ENCODE measurements around the gene SNRPB2.

The SNRPB2 gene

GRCh38 chr20:16758454-16759180 is 28.8 kb downstream of the SNRPB2 start:
- H3K27ac ChIP-seq (ENCODE audit: low read depth, low read length): no peak overlapping the region
- no peaks in the 10 kb centered on the region for H3K36me3 ChIP-seq (ENCODE audit: insufficient read depth, low read length)
- no peak overlapping the region for H3K4me3 ChIP-seq (ENCODE audit: low read depth, low read length)
- H3K4me1 ChIP-seq (ENCODE audit: control insufficient read depth, insufficient read depth, low read length, unreplicated experiment): no peaks in the 10 kb centered on the region
- no peaks in the 10 kb centered on the region for H3K79me2 ChIP-seq (ENCODE audit: control insufficient read depth, insufficient read depth, low read length, unreplicated experiment)
- no peak overlapping the region for H2AFZ ChIP-seq (ENCODE audit: low read length, unreplicated experiment)
- H3K27me3 ChIP-seq (ENCODE audit: insufficient read depth, low read length): peaks cover 45% of the 10 kb centered on the region

- Histone ChIP-seq H2AFZ (ENCODE audit: low read length, unreplicated experiment) (no peak overlapping the region), H3K27ac (ENCODE audit: low read depth, low read length) (no peak overlapping the region), H3K36me3 (ENCODE audit: insufficient read depth, low read length) (no peaks in the 10 kb centered on the region), H3K79me2 (ENCODE audit: control insufficient read depth, insufficient read depth, low read length, unreplicated experiment) (no peaks in the 10 kb centered on the region), H3K4me3 (ENCODE audit: low read depth, low read length) (no peak overlapping the region), H3K27me3 (ENCODE audit: insufficient read depth, low read length) (peaks cover 51% of the 10 kb centered on the region), H3K4me1 (ENCODE audit: control insufficient read depth, insufficient read depth, low read length, unreplicated experiment) (no peaks in the 10 kb centered on the region)
Measured at GRCh38 chr20:16759181-16759563, 29.3 kb downstream of the SNRPB2 start.

- H3K4me1 ChIP-seq (ENCODE audit: control insufficient read depth, insufficient read depth, low read length, unreplicated experiment): no peaks in the 10 kb centered on the region
Measured at GRCh38 chr20:16760431-16761304, 30.8 kb downstream of the SNRPB2 start.

GRCh38 chr20:16761305-16761829 is 31.5 kb downstream of the SNRPB2 start:
- Histone ChIP-seq H3K4me3 (ENCODE audit: low read depth, low read length) (no peak overlapping the region), H3K79me2 (ENCODE audit: control insufficient read depth, insufficient read depth, low read length, unreplicated experiment) (no peaks in the 10 kb centered on the region), H3K4me1 (ENCODE audit: control insufficient read depth, insufficient read depth, low read length, unreplicated experiment) (no peaks in the 10 kb centered on the region), H3K36me3 (ENCODE audit: insufficient read depth, low read length) (no peaks in the 10 kb centered on the region), H3K27ac (ENCODE audit: low read depth, low read length) (no peak overlapping the region), H2AFZ (ENCODE audit: low read length, unreplicated experiment) (no peak overlapping the region), H3K27me3 (ENCODE audit: insufficient read depth, low read length) (peaks cover 64% of the 10 kb centered on the region)

More at GRCh38 chr20:16760431-16761304, 30.8 kb downstream of the SNRPB2 start:
- H3K27me3 ChIP-seq (ENCODE audit: insufficient read depth, low read length): peaks cover 64% of the 10 kb centered on the region
- H3K4me3 ChIP-seq (ENCODE audit: low read depth, low read length): no peak overlapping the region
- H2AFZ ChIP-seq (ENCODE audit: low read length, unreplicated experiment): no peak overlapping the region
- no peak overlapping the region for H3K27ac ChIP-seq (ENCODE audit: low read depth, low read length)
- no peaks in the 10 kb centered on the region for H3K79me2 ChIP-seq (ENCODE audit: control insufficient read depth, insufficient read depth, low read length, unreplicated experiment)
- H3K36me3 ChIP-seq (ENCODE audit: insufficient read depth, low read length): no peaks in the 10 kb centered on the region

- Histone ChIP-seq H2AFZ (ENCODE audit: low read length, unreplicated experiment) (no peak overlapping the region), H3K4me3 (ENCODE audit: low read depth, low read length) (no peak overlapping the region), H3K27ac (ENCODE audit: low read depth, low read length) (no peak overlapping the region), H3K4me1 (ENCODE audit: control insufficient read depth, insufficient read depth, low read length, unreplicated experiment) (no peaks in the 10 kb centered on the region), H3K27me3 (ENCODE audit: insufficient read depth, low read length) (peaks cover 61% of the 10 kb centered on the region), H3K36me3 (ENCODE audit: insufficient read depth, low read length) (no peaks in the 10 kb centered on the region), H3K79me2 (ENCODE audit: control insufficient read depth, insufficient read depth, low read length, unreplicated experiment) (no peaks in the 10 kb centered on the region)
Measured at GRCh38 chr20:16764560-16764959, 34.7 kb downstream of the SNRPB2 start.

- Histone ChIP-seq H3K4me1 (ENCODE audit: control insufficient read depth, insufficient read depth, low read length, unreplicated experiment) (no peaks in the 10 kb centered on the region), H3K4me3 (ENCODE audit: low read depth, low read length) (no peak overlapping the region), H3K36me3 (ENCODE audit: insufficient read depth, low read length) (no peaks in the 10 kb centered on the region), H2AFZ (ENCODE audit: low read length, unreplicated experiment) (no peak overlapping the region), H3K27me3 (ENCODE audit: insufficient read depth, low read length) (peaks cover 20% of the 10 kb centered on the region), H3K79me2 (ENCODE audit: control insufficient read depth, insufficient read depth, low read length, unreplicated experiment) (no peaks in the 10 kb centered on the region), H3K27ac (ENCODE audit: low read depth, low read length) (no peak overlapping the region)
Measured at GRCh38 chr20:16771213-16771612, 41.4 kb downstream of the SNRPB2 start.

GRCh38 chr20:16775961-16776360 is 46.1 kb downstream of the SNRPB2 start:
- no peaks in the 10 kb centered on the region for H3K4me1 ChIP-seq (ENCODE audit: control insufficient read depth, insufficient read depth, low read length, unreplicated experiment)
- H3K27ac ChIP-seq (ENCODE audit: low read depth, low read length): no peak overlapping the region
- peaks cover 8% of the 10 kb centered on the region; the same call in 1 of the 2 replicates for H3K27me3 ChIP-seq (ENCODE audit: insufficient read depth, low read length)
- no peak overlapping the region for H3K4me3 ChIP-seq (ENCODE audit: low read depth, low read length)
- no peaks in the 10 kb centered on the region for H3K79me2 ChIP-seq (ENCODE audit: control insufficient read depth, insufficient read depth, low read length, unreplicated experiment)
- no peaks in the 10 kb centered on the region for H3K36me3 ChIP-seq (ENCODE audit: insufficient read depth, low read length)
- no peak overlapping the region for H2AFZ ChIP-seq (ENCODE audit: low read length, unreplicated experiment)

GRCh38 chr20:16777126-16777525 is 47.3 kb downstream of the SNRPB2 start:
- Histone ChIP-seq H3K27me3 (ENCODE audit: insufficient read depth, low read length) (peaks cover 8% of the 10 kb centered on the region; the same call in 1 of the 2 replicates), H3K36me3 (ENCODE audit: insufficient read depth, low read length) (no peaks in the 10 kb centered on the region), H3K4me3 (ENCODE audit: low read depth, low read length) (no peak overlapping the region), H3K4me1 (ENCODE audit: control insufficient read depth, insufficient read depth, low read length, unreplicated experiment) (no peaks in the 10 kb centered on the region), H3K27ac (ENCODE audit: low read depth, low read length) (no peak overlapping the region), H3K79me2 (ENCODE audit: control insufficient read depth, insufficient read depth, low read length, unreplicated experiment) (no peaks in the 10 kb centered on the region), H2AFZ (ENCODE audit: low read length, unreplicated experiment) (no peak overlapping the region)

GRCh38 chr20:16778159-16778558 is 48.3 kb downstream of the SNRPB2 start:
- H3K36me3 ChIP-seq (ENCODE audit: insufficient read depth, low read length): no peaks in the 10 kb centered on the region
- H3K4me1 ChIP-seq (ENCODE audit: control insufficient read depth, insufficient read depth, low read length, unreplicated experiment): no peaks in the 10 kb centered on the region
- H3K4me3 ChIP-seq (ENCODE audit: low read depth, low read length): no peak overlapping the region
- no peak overlapping the region for H3K27ac ChIP-seq (ENCODE audit: low read depth, low read length)
- peaks cover 14% of the 10 kb centered on the region for H3K27me3 ChIP-seq (ENCODE audit: insufficient read depth, low read length)
- H2AFZ ChIP-seq (ENCODE audit: low read length, unreplicated experiment): no peak overlapping the region
- H3K79me2 ChIP-seq (ENCODE audit: control insufficient read depth, insufficient read depth, low read length, unreplicated experiment): no peaks in the 10 kb centered on the region

GRCh38 chr20:16781496-16781895 is 51.7 kb downstream of the SNRPB2 start:
- H2AFZ ChIP-seq (ENCODE audit: low read length, unreplicated experiment): no peak overlapping the region
- no peak overlapping the region for H3K4me3 ChIP-seq (ENCODE audit: low read depth, low read length)
- peaks cover 4% of the 10 kb centered on the region for H3K4me1 ChIP-seq (ENCODE audit: control insufficient read depth, insufficient read depth, low read length, unreplicated experiment)
- H3K27ac ChIP-seq (ENCODE audit: low read depth, low read length): no peak overlapping the region
- no peaks in the 10 kb centered on the region for H3K36me3 ChIP-seq (ENCODE audit: insufficient read depth, low read length)
- no peaks in the 10 kb centered on the region for H3K79me2 ChIP-seq (ENCODE audit: control insufficient read depth, insufficient read depth, low read length, unreplicated experiment)
- H3K27me3 ChIP-seq (ENCODE audit: insufficient read depth, low read length): peaks cover 17% of the 10 kb centered on the region
